ENCODE measurements around the gene KIF3B.
"Not testable (repeated sequence)": the region's sequence is repeated elsewhere in the genome, so short reads cannot be mapped to it uniquely, and the experiment has no call there.

Gene KIF3B

DNA sequence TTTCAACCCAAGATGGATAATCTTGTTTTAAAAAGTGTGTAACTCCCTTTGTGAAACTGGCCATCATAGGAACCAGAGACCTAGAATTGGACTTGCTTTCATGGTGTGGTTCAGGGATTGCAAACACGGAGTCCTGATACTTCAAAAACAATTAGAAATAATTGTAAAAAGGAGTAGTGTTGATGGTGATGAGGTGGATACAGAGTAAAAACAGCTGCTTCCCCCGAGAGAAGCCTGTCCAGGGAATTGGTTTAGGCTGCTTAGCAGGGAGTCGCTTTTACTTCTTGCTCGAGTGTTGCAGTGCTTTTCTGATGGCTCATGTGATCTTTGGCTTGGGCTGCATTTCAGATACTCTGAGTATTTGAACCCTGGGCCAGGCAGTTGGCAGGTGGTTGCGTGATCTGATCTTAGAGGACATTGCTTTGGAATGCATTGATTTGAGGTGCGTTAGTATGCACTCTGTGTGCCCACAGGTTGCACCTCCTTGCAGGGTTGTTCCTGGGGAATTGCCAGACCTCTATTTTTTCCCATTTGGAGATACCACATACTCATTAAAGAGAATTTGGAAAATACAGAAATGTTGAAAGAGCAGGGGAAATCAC lies 19.5 kb downstream of the KIF3B start:
- no peak for DNase-seq

DNA sequence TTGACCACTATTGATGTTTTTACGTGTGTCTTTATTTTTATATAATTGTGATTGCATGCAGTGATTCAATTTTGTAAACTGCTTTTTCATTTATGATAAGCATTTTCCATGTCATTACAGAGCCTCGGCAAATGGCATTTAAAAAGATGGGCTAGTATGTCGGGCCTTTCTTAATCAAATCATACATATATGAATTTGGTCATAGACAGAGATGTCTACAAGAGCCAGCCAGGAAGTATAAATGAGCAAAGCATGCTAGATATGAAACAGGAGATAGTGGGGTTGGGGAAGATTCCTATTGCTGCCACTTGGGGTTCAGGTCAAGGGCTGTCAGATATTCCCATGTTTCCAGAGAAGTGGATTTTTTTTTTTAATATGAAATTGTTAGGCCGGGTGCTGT lies 20.0 kb downstream of the KIF3B start:
- no peak for DNase-seq

DNA sequence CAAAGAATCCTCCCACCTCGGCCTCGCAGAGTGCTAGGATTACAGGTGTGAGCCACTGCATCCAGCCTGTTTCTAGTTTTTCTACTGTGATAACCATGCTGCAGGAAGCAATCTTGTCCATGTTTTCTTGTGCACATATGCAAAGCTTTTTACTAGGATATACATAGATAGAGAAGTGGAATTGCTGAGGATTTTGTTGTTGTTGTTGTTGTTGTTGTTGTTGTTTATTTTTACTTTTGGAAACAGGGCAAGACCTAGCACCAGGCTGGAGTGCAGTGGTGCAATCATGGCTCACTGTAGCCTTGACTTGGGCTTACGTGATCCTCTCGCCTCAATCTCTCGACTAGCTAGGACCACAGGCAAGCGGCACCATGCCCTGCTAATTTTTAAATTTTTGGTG lies 23.2 kb downstream of the KIF3B start:
- no peak for DNase-seq

DNA sequence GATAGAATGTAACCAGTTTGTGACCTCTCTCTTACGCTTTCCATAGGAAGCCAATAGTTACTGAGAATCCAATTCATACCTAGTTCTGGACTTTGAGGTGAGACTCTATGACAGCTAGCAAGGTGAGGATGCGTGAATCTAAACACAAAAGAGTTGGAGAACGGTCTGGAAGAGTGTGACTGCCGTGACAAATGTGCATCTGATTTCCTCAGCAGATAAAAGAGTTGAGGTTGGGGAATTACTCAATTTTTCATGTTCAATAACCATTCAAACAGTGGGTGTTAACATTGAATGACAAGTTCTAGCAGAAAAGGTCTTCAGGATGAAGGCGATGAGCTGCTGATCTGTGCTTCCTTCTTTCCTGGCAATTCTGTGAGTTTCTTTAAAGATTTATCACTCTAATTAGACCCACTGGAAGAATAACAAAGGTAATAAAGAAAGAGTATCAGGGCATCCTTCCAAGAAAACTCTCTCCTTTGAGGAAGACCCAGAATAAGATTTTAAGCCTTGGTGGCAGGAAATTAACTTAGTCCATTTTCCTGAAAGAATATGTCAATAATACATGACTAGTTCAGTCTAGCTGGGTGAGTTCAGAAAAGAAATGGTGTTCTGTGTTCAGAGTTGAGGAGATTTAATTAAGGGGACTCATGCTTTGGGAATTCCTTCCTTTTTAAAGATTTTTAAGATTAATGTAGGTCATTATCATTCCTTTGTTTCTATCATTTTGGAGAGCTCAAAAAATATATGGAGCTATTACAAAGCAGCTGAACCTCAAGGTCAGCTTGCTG lies 24.5 kb downstream of the KIF3B start:
- no peak for DNase-seq

DNA sequence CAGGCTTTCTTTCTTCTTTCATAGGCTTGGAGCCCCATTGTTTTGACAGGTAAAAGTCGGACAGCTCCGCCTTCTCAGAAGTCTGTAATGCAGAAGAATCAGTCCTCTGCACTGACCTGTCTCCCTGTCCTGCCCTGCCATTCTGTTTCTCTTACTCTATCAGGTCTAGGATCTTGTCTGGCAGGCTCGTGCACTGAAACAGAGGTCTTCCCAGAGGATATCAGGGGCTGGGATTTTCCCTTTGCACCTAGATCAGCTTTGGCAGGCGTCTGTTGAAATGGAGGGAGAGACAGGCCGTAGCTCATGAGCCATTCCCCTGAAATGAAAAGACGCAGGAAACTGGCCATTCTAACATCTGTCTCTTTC lies 25.0 kb downstream of the KIF3B start:
- no peak for DNase-seq

- DNase-seq: no peak
Measured at GRCh38 chr20:32304131-32304746, 26.8 kb downstream of the KIF3B start.

DNA sequence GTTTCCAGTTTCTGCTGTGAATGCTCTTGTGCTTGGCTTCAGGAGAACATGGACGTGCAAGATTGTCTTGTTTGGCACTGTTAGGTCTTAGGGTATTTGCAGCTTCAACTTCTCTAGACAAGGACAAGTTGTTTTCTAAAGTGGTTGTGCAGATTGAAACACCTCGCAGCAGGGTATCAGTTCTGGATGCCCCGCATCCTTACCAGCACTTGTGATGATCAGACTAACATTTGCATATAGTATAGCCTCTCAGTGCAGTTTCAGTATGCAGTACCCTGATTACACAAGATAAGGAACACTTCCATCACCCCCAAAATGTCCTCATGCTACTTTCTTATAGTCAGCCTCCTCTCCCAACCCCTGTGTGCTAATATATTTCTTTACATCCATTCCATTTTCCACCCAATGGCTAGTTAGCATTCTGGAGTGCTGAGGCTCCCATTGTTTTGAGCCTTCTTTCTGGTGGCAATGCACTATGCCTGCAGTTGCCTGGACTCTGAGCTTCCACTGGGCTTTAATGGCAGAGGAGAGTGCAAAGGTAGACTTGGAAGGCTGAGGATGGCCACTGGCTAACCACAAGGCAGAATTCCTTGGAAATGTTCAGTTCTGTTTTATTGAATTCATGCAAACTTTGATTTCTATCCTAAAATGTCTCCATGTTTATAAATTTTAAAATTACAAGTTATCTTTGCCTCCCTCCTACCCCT lies 35.4 kb downstream of the KIF3B start:
- no peak for DNase-seq

GRCh38 chr20:32314768-32315167 lies 37.3 kb downstream of the KIF3B start:
- DNase-seq: no peak

DNA sequence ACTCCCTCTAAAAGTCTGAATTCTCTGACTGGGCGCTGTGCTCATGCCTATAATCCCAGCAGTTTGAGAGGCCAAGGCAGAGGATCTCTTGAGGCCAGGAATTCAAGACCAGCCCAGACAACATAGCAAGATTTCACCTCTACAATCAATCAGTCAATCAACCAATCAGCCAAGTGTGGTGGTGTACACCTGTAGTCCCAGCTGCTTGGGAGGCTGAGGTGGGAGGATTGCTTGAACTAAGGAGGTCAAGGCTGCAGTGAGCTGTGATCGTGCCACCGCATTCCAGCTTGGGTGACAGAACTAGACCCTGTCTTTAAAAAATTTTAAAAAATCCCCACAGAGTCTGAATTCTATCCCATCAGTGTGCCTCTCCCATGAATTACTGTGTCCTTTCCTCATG lies 37.9 kb downstream of the KIF3B start:
- no peak for DNase-seq

DNA sequence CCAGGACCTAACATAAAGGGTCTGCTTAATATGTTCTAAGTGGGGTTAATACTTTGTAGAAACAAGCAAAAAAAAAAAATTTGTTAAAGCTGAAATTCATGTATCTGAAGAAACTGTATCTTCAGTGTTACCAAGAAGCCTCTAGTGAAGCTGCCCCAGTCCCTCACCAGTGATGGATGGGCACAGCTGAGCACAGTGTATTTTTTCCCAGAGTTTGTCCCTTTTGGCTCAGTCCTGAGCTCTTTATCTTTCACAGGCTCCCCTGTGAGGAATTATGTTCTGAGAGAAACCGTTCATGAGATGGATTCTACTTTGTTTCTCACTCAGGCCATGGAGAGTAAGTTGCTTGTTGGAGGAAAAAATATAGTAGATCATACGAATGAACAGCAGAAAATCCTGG lies 38.4 kb downstream of the KIF3B start:
- DNase-seq: no peak

GRCh38 chr20:32316667-32317066 lies 39.2 kb downstream of the KIF3B start:
- no peak for DNase-seq

- DNase-seq: peak; percentile 7
Measured at GRCh38 chr20:32319100-32319499, 41.6 kb downstream of the KIF3B start.

GRCh38 chr20:32320305-32320704 lies 42.9 kb downstream of the KIF3B start:
- no peak for DNase-seq

GRCh38 chr20:32321390-32321789 lies 43.9 kb downstream of the KIF3B start:
- DNase-seq: no peak

DNA sequence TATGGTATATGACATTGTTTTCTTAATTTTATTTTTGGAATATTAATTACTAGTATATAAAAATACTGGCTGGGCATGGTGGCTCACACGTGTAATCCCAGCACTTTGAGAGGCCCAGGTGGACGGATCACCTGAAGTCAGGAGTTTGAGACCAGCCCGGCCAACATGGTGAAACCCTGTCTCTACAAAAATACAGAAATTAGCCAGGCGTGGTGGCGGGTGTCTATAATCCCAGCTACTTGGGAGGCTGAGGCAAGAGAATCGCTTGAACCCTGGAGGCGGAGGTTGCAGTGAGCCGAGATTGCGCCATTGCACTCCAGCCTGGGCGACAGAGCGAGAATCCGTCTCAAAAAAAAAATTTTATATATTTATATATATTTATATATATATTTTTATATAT lies 44.8 kb downstream of the KIF3B start:
- not testable (repeated sequence) for DNase-seq

DNA sequence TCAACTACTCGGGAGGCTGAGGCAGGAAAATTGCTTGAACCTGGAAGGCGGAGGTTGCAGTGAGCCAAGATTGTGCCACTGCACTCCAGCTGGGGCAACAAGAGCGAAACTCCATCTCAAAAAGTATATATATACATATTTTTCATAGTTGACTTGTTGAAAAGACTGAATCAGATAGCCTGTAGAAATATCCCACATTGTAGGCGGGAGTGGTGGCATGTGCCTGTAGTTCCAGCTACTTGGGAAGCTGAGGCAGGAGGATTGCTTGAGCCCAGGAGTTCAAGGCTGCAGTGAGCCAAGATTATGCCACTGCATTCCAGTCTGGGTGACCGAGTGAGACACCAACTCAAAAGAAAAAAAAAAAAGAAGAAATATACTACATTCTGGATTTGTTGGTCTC lies 46.3 kb downstream of the KIF3B start:
- DNase-seq: not testable (repeated sequence)

DNA sequence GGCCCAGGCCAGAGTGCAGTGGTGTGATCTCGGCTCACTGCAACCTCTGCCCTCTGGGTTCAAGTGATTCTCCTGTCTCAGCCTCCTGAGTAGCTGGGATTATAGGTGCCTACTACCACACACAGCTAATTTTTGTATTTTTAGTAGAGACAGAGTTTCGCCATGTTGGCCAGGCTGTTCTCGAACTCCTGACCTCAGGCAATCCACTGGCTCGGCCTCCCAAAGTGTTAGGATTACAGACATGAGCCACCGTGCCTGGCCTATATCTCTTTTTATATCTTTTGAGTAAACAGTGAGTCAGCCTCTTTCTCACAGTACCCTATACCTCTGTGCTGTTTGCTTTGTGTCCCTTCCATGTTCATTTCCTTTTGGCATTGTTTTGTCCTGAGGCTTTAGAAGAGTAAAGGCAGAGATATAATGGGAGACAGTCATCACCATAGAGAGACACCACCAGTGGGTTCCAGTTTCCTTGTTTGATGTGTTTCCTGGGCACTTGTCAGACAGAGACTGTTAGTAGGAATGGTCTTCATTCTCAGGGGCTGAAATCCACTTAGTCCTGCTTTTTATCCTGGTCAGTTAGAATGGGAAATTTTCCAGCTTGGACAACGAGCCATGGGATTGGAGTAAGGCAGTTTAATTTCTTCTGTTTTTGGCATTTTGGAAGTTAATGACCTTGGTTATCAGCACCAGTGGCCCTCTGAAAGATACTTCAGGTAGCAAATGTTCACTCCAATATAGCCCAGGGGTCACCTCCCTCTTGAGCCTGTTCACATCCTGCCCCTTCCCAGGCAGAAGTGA lies 48.5 kb downstream of the KIF3B start:
- no peak for DNase-seq

DNA sequence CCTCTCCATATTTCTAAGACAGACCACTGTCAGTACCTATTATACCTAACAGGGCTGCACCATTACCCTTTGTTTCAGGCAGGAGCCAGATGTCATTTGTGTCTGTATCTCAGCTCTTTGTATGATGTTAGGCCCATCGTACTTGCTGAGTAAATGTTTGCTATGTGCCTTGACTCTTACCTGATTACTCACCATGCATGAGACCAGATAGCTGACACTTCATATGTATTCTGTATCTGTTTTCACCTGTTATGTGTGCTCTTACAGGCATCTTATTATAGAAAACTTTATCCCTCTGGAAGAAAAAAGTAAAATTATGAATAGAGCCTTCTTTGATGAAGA lies 49.0 kb downstream of the KIF3B start:
- DNase-seq: no peak

GRCh38 chr20:32327087-32327681 lies 49.7 kb downstream of the KIF3B start:
- DNase-seq: no peak

- DNase-seq: no peak
Measured at GRCh38 chr20:32329817-32330554, 52.5 kb downstream of the KIF3B start.

GRCh38 chr20:32330555-32330897 lies 53.1 kb downstream of the KIF3B start:
- no peak for DNase-seq

DNA sequence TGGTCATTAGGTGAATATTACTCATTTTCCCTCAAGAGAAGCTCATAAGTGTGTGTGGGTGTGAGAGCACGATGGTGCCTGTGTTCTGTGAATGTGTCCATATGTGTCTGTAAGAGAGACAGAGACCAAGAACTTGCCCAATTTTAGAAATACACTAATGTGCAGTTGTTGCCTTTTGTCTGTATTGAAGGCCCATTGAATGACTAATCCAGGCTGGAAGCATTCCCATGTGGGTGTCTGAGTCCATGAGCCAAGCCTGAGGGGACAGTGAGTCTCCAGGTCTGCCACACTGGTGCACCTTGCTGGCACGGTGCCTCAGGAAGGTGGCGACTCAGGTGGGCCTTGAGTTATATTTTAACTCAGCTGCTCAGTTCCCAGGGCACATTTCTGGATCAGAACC lies 55.2 kb downstream of the KIF3B start:
- peak; percentile 15 for DNase-seq

Measured in stimulated activated CD4-positive, alpha-beta T cell treated with anti-CD3 and anti-CD28 coated beads, Interleukin-4, amount 100 ng/mL, for 24 hours (primary cell).